Tibial artery (tissue), 4 donors: ENCODE results near the gene DLG5.

ENCODE experiments used
- DNase-seq, 2 donors: peaks; one replicate each; pipeline ENCODE4 v3.0.0-alpha.2; 2019
- H3K27ac ChIP-seq, 2 donors: fragments of 200-600 bp; sonication (generic) in 1 of 2; 1 replicate in 1 of 2; 2 replicates in 1 of 2; pipeline ENCODE4 v1.5.1; 2018 to 2019; ENCODE audit warnings: mild to moderate bottlenecking in 1 of 2
- H3K27me3 ChIP-seq, 2 donors: fragments of 200-600 bp; sonication (generic) in 1 of 2; one replicate each; pipeline versions ENCODE4 v1.5.1 to v1.6.0; 2016 to 2019
- H3K36me3 ChIP-seq, 3 donors: fragments of 200-600 bp; sonication (generic) in 2 of 3; one replicate each; pipeline ENCODE4 v1.5.1; 2016 to 2019; ENCODE audit warnings: mild to moderate bottlenecking in 2 of 3
- H3K4me1 ChIP-seq, 4 donors: fragments of 200-600 bp; sonication (generic) in 2 of 4; 1 replicate in 3 of 4; 2 replicates in 1 of 4; pipeline ENCODE4 v1.5.1; 2016 to 2019
- H3K4me3 ChIP-seq, 2 donors: fragments of 200-600 bp; sonication (generic) in 1 of 2; 1 replicate in 1 of 2; 2 replicates in 1 of 2; pipeline ENCODE4 v1.5.1; 2018 to 2019; ENCODE audit warnings: mild to moderate bottlenecking in 2 of 2
- H3K9me3 ChIP-seq, 3 donors: fragments of 200-600 bp; sonication (generic) in 1 of 3; one replicate each; pipeline ENCODE4 v1.5.1; 2016 to 2019
- CTCF ChIP-seq, 2 experiments: fragments of 200-600 bp in 1 of 2; fragments of 450-650 bp in 1 of 2; IDR thresholded peaks; one replicate each; pipeline ENCODE4 v1.5.1; 2017 to 2019; ENCODE audit warnings: antibody characterized with exemption in 2 of 2, mild to moderate bottlenecking in 1 of 2, moderate library complexity in 1 of 2
- intact Hi-C: fragments of 100-400 bp; cut with DNase I; formaldehyde crosslinking; loops from one replicate; pipeline ENCODE4 v1.15.0; 2023; ENCODE audit warnings: low total_unique reads

DLG5 gene

GRCh38 chr10:77804371-77804770 is 122.2 kb downstream of the DLG5 start:
- Histone ChIP-seq H3K27ac (no peak overlapping the region), H3K27me3 (no peaks in the 10 kb centered on the region), H3K36me3 (peaks cover 73 to 98% (median 85%) of the 10 kb centered on the region in 3 donors), H3K4me1 (no peaks in the 10 kb centered on the region), H3K4me3 (no peak overlapping the region), H3K9me3 (no peaks in the 10 kb centered on the region)
- TF ChIP-seq CTCF (IDR thresholded peaks at IDR 0.05), result no peak
- DNase-seq, result no peak
- intact Hi-C loops, result no loop called here

DNA sequence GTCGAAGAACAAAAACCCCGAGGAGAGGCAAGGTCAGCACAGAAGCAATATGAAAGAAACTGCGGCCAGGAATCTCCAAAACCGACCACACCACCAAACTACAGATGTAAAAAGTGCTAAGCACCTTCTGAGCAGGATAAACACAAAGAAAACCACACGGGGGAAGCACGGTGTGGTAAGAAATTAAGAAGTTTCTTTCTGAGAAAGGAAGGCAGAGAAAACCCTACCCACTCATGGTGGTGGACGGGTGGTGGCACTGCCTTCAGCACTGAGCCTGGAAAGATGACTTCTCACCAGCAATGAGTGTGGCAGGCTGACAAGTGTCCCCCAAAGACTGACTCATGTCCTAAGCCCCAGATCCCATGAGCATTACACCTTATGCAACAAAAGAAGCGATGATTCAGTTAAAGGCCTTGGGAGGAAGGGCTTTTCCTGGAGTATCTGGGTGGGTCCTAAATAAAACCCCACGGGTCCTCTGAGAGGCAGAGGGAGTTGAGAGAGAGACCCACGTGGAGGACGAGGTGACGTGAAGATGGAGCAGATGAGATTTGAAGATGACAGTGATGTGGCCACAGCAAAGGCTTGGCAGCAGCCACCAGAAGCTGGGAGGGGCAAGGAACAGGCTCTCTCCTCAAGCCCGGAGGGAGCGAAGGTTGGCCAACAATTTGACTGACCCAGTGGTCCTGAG is 124.9 kb downstream of the DLG5 start:
- Histone ChIP-seq H3K36me3 (peaks cover 71 to 98% (median 85%) of the 10 kb centered on the region in 3 donors), H3K4me1 (no peaks in the 10 kb centered on the region), H3K4me3 (no peak overlapping the region), H3K9me3 (no peaks in the 10 kb centered on the region), H3K27ac (no peak overlapping the region), H3K27me3 (no peaks in the 10 kb centered on the region)
- intact Hi-C loops, result no loop called here
- DNase-seq, result no peak
- no peak for TF ChIP-seq CTCF (IDR thresholded peaks at IDR 0.05)

DNA sequence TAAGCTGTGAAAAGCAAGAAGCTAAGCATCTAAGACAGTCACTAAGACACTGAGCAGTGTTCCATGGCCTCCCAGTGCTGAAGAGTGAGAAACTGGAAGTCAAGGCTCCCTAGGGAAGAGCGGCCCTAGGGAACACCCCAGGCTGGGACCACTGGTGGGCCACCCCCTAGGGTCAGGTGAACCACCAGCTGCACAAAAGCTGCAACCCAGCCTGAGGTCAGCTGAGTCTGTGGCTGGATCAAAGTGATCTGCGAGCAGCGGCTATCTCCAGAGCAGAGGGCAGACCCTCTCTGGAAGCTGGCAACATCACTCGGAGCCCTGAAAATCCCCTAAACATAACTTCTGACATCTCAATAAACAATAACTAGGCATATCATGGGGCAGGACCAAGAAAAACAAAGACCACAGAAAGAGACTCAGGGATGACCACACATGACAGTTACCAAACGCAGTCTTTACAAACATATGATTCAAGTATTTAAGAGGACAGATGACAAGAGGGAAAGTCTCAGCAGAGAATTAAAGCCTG is 125.8 kb downstream of the DLG5 start:
- H3K27ac ChIP-seq, result no peak overlapping the region
- peak in 1 of 2 donors; percentile 34 for DNase-seq

DNA sequence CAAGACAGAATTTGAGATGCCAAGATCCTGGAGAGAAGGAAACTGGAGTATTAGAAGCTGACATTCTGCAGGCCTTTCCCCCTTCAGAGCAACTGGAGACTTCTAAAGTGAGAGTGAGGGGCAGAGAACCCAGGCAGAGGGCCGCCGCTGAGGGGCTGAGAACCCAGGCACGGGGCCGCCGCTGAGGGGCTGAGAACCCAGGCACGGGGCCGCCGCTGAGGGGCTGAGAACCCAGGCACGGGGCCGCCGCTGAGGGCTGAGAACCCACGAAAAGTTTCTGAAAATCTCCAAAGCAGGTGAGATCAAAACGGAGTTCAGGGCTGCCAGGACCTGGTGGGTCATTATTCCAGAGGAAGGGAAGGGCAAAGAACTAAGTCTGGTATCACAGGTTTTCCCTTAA is 126.2 kb downstream of the DLG5 start:
- Histone ChIP-seq H3K4me3 (no peak overlapping the region), H3K36me3 (peaks cover 71 to 98% (median 85%) of the 10 kb centered on the region in 3 donors), H3K27ac (no peak overlapping the region), H3K27me3 (no peaks in the 10 kb centered on the region), H3K9me3 (no peaks in the 10 kb centered on the region), H3K4me1 (no peaks in the 10 kb centered on the region)
- no peak for TF ChIP-seq CTCF (IDR thresholded peaks at IDR 0.05)
- DNase-seq, result peak in 1 of 2 donors; percentile 42
- intact Hi-C loops, result no loop called here

More for the DNA sequence above, 125.8 kb downstream of the DLG5 start:
- Histone ChIP-seq H3K4me3 (no peak overlapping the region), H3K4me1 (no peaks in the 10 kb centered on the region), H3K9me3 (no peaks in the 10 kb centered on the region), H3K27me3 (no peaks in the 10 kb centered on the region), H3K36me3 (peaks cover 70 to 98% (median 85%) of the 10 kb centered on the region in 3 donors)
- intact Hi-C loops, result no loop called here
- TF ChIP-seq CTCF (IDR thresholded peaks at IDR 0.05), result no peak

- intact Hi-C loops, result no loop called here
- H3K27ac ChIP-seq, result no peak overlapping the region
- H3K4me1 ChIP-seq, result no peaks in the 10 kb centered on the region
- no peak overlapping the region for H3K4me3 ChIP-seq
- DNase-seq, result peak in 1 of 2 donors; percentile 15
- H3K36me3 ChIP-seq, result peaks cover 75 to 98% (median 85%) of the 10 kb centered on the region in 3 donors
- no peaks in the 10 kb centered on the region for H3K27me3 ChIP-seq
- no peak for TF ChIP-seq CTCF (IDR thresholded peaks at IDR 0.05)
- H3K9me3 ChIP-seq, result no peaks in the 10 kb centered on the region
Observed at GRCh38 chr10:77799352-77799751, 127.2 kb downstream of the DLG5 start.
